Measurements from ENCODE around the gene CENPH. TPM values are rescaled to one million over a fixed set of nuclear protein-coding genes. Genes with fewer than 3 reads are reported as not detected.
A peak's percentile ranks its signal among the peaks of the same experiment; 100 is the strongest.
"Not testable (repeated sequence)": the region's sequence is repeated elsewhere in the genome, so short reads cannot be mapped to it uniquely, and the experiment has no call there.

CENPH gene
- total RNA-seq, 4 donors from 2014 or later, result 0.81 to 5.0 (median 1.5) TPM; not detected in 1

- 100% methylated on average over 2 of the region's 2 CpGs; no CpG with 5 or more reads in 1 of the 2 donors for WGBS, 2 donors (ENCODE audit: low coverage in 1 of 2)
- TF ChIP-seq POLR2AphosphoS5 (IDR thresholded peaks at IDR 0.05), result no peak
- no peak for TF ChIP-seq POLR2A (IDR thresholded peaks at IDR 0.05)
- TF ChIP-seq EP300 (IDR thresholded peaks at IDR 0.05), result no peak
- TF ChIP-seq CTCF (IDR thresholded peaks at IDR 0.05), result no peak
- Histone ChIP-seq H3K27ac (no peak overlapping the region), H3K4me3 (no peak overlapping the region), H3K9me3 (no peaks in the 10 kb centered on the region), H3K36me3 (peaks cover 0 to 52% of the 10 kb centered on the region in 2 donors), H3K4me1 (peaks cover 0 to 6% (median 0%) of the 10 kb centered on the region in 3 donors), H3K27me3 (no peaks in the 10 kb centered on the region)
- ATAC-seq, result no peak
Observed at GRCh38 chr5:69230181-69230580, 40.8 kb downstream of the CENPH start.

DNA sequence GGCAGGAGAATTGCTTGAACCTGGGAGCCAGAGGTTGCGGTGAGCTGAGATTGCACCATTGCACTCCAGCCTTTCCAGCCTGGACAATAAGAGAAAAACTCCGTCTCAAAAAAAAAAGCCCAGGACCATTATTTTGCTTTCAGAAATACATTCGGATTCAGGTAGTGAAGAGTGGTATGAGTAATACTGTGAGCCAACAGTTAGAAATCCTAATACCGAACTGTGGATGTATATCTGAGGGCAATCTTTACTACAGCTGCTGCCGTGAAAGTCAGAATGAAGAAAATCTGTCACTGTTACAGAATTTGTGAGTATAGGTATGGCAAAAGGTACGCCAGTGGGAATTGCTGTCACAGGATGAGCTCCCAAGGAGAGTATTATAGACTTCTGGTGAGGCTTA lies 41.9 kb downstream of the CENPH start:
- Histone ChIP-seq H3K27ac (no peak overlapping the region), H3K27me3 (no peaks in the 10 kb centered on the region), H3K4me1 (peaks cover 0 to 16% (median 5%) of the 10 kb centered on the region in 3 donors), H3K36me3 (peaks cover 0 to 48% of the 10 kb centered on the region in 2 donors), H3K9me3 (no peaks in the 10 kb centered on the region), H3K4me3 (no peak overlapping the region)
- no peak for TF ChIP-seq POLR2AphosphoS5 (IDR thresholded peaks at IDR 0.05)
- TF ChIP-seq CTCF (IDR thresholded peaks at IDR 0.05), result no peak
- WGBS, 2 donors (ENCODE audit: low coverage in 1 of 2), result 86 to 87% methylated on average over 5 of the region's 6 CpGs
- no peak for ATAC-seq

DNA sequence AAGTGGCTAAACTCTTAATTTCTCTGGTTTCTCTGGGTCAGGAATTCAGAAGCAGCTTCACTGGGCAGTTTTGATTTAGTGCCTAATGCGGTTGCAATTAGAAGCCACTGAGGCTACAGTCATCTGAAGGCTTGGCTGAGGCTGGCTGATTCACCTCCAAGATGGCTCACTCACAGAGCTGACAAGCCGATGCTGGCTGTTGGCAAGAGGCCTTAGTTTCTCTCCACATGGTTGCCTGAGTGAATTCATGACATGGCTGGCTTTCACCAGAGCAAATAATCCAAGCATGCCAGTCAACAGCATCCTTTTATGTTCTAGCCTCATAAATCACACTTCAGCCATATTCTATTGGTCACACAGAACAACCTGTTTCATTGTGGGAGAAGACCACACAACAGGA lies 42.5 kb downstream of the CENPH start:
- TF ChIP-seq POLR2A (IDR thresholded peaks at IDR 0.05), result no peak
- TF ChIP-seq EP300 (IDR thresholded peaks at IDR 0.05), result no peak
- no peak for TF ChIP-seq CTCF (IDR thresholded peaks at IDR 0.05)
- TF ChIP-seq POLR2AphosphoS5 (IDR thresholded peaks at IDR 0.05), result no peak
- H3K9me3 ChIP-seq, result no peaks in the 10 kb centered on the region
- peaks cover 0 to 22% (median 5%) of the 10 kb centered on the region in 3 donors for H3K4me1 ChIP-seq
- no peak overlapping the region for H3K4me3 ChIP-seq
- no peak overlapping the region for H3K27ac ChIP-seq
- ATAC-seq, result no peak
- no peaks in the 10 kb centered on the region for H3K27me3 ChIP-seq
- peaks cover 0 to 42% of the 10 kb centered on the region in 2 donors for H3K36me3 ChIP-seq
- WGBS, 2 donors (ENCODE audit: low coverage in 1 of 2), result 40 to 71% methylated on average over 1 of the region's 2 CpGs

DNA sequence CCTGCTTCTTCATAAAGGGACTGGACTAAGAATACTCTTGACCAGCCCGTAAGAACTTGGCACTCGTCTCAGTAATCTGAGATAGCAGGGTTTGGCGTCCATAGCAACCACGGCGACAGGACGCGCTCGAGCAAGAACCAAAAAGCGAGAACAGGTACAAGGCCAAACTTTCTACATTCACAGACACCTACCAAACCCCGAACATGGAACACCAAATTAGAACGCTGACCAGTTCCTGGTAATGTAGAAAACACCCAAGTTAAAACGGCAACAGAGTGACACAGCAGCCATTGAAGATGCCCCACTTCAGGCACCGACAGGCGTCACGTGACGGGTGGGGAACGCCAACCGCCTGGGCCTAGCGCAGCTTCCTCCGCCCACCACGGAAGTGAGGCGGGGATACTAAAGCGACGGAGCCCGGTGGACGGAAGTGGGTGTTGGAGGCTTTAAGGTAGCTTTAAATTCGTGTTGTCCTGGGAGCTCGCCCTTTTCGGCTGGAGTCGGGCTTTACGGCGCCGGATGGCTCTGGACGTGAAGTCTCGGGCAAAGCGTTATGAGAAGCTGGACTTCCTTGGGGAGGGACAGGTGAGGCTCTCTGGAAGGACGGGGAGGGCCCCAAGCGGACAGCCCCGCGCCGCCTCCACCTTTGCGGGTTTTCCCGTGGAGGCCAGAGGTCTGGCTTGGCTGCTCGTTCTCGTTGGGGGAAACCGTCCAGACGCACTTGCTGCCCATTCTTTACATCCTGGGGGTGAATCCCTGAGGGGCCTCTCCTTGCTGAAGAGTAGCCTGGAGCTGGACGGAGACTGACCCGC lies 45.3 kb downstream of the CENPH start, which contains the start of gene CDK7:
TSS of gene CDK7 (plus strand) at position 430 of the 812 bp plus-strand sequence. CDS start at position 520, 90 bp downstream.
- peak within 1 kb of the TSS; percentile 47 to 77 for H3K4me3 ChIP-seq
- TF ChIP-seq POLR2A (IDR thresholded peaks at IDR 0.05) (peak; percentile 37 to 43), CTCF (IDR thresholded peaks at IDR 0.05) (no peak), POLR2AphosphoS5 (IDR thresholded peaks at IDR 0.05) (peak; percentile 77), EP300 (IDR thresholded peaks at IDR 0.05) (no peak)
- peak within 1 kb of the TSS; percentile 15 to 88 (median 84) for H3K27ac ChIP-seq
- H3K27me3 ChIP-seq, result no peaks in the 10 kb centered on the region
- no peaks in the 10 kb centered on the region for H3K9me3 ChIP-seq
- peak; percentile 99 for ATAC-seq
- 0 to 2% methylated on average over 6 to 15 of the region's 49 CpGs for WGBS, 2 donors (ENCODE audit: low coverage in 1 of 2)
- peaks cover 0 to 38% of the 10 kb centered on the region in 2 donors for H3K36me3 ChIP-seq
- H3K4me1 ChIP-seq, result peaks cover 0 to 45% (median 5%) of the 10 kb centered on the region in 3 donors

DNA sequence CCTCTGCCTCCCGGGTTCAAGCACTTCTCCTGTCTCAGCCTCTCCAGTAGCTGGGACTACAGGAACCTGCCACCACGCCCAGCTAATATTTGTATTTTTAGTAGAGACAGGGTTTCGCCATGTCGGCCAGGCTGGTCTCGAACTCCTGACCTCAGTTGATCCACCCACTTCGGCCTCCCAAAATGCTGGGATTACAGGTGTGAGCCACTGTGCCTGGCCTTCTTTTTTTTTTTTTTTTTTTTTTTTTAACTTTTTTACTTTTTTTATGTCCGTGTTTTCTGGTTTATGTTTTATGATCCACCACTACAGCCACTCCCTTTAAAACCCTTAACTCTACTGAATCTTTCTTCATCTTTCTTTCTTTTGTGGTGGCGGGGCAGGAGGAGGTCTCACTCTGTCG lies 47.4 kb downstream of the CENPH start:
- not testable (repeated sequence) for H3K9me3 ChIP-seq, H3K27me3 ChIP-seq, H3K27ac ChIP-seq, ATAC-seq, H3K4me3 ChIP-seq
- Histone ChIP-seq H3K36me3 (peaks cover 0 to 31% of the 10 kb centered on the region in 2 donors), H3K4me1 (peaks cover 0 to 45% (median 5%) of the 10 kb centered on the region in 3 donors)
- 92 to 97% methylated on average over 8 to 9 of the region's 9 CpGs for WGBS, 2 donors (ENCODE audit: low coverage in 1 of 2)

Measured in gastroesophageal sphincter (tissue), 4 donors.